Central memory CD4-positive, alpha-beta T cell (primary cell): ENCODE results near the gene APOC1.
"Not testable (repeated sequence)": the region's sequence is repeated elsewhere in the genome, so short reads cannot be mapped to it uniquely, and the experiment has no call there.

Experiments
- DNase-seq: peaks from one replicate; pipeline ENCODE4 v3.0.0; 2022

Gene APOC1

DNA sequence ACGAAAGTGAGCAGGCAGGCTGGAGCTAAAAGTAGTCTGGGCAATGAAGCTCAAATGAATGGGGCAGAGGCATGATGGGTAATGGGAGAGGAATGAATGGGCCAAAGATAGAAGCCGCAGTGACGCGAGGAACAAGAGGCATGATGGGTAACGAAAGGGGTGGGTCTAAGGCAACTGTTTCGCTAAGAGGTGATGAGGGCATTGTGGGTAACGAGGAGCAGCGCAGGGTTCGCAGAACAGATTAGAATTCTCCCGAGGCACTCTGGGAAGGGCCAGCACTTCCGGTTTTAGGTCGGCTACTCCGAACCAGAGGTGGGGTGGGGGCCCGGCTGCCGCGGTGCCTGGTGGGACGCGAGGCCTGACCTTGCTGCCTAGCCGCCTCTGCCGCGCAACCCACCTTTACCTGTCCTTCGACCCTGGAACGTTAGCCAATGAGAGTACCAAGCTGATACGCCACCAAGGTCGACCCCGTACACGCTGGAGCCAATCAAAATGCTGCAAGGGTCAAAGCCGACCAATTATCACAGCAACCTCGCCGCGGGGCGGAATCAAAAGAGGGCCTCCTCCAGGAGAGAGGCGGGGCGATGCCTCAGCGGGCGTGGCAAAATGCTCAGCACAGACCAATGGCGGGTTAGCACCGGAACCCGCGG lies 23.9 kb upstream of the APOC1 start:
- peak; percentile 100 for DNase-seq

DNA sequence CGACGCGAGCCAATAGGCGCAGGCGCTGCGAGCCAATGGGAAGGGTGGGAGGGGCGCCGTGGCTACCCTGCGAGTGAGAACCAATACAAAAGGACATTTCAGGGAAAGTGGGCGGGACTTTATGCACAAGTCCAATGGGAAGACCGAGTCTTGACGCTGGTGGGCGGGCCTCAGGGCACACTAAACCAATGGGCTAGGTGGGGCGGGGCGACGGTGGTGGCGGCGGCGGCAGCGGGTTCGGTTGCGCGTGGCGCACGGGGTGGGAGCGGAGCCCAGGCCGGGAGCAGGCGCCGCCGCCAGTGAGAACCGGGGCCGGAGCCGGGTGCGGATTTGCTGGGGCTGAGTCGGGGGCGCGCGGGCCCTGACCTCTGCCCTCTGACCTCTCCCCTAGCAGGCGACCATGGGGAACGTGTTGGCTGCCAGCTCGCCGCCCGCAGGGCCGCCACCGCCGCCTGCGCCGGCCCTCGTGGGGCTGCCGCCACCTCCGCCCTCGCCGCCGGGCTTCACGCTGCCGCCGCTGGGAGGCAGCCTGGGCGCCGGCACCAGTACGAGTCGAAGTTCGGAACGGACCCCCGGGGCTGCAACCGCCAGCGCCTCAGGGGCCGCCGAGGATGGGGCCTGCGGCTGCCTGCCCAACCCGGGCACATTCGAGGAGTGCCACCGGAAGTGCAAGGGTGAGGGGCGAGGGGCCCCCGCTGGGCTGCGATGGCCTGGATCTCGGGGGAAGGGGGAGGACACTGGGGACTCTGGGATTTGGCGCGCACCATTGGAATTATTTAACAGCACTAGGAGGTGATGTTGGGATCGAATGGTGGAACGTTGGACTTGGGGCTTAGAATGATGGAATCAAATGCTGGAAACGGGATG lies 23.2 kb upstream of the APOC1 start, which contains the start of gene TOMM40:
TOMM40 (plus strand) TSS at position 239 of the 867 bp plus-strand sequence; CDS start at position 401, 162 bp downstream.
- DNase-seq = no peak

DNA sequence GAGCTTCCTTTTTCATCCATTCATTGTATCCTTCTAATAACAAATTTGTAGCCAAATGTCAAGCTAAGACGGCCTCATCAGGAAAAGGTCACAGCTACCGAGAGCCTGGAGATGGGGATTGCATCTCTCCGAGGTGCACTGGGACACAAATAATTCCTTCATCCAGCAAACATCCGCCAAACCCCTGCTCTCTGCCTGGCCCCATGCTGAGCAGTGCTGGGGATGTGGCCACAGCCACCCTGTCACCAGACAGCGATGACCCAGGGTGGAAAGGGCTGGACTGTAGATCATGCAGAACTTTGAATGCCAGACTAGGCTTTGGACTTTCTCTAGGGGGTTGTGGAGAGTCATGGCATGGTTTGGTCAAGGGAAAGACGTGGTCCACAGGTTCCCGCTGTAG lies 21.5 kb upstream of the APOC1 start:
- no peak for DNase-seq

DNA sequence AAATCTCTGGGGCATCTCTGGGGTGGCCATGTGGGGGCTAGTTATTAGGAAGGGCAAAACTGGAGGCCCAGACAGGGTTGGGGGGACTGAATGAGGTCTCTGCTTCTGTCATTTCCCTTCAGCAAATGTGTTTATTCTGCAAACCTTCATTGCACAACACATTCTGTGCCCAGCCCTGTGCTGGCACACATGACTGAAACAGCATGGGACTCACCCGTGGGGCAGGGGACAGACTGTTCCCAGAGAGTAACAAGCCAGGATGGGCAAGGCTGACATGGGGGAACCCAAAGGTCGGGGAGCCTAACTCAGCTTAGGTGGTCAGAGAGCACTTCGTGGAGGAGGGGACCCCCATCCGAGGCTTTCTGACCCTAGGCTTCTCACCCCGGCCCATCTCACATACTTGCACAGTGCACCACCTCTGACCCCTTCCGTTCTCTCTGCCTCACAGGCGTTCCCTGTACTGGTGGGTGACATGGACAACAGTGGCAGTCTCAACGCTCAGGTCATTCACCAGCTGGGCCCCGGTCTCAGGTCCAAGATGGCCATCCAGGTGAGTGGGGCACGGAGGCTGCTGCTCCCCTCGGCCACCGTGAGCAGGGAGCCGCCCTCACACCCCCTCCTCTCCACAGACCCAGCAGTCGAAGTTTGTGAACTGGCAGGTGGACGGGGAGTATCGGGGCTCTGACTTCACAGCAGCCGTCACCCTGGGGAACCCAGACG lies 20.9 kb upstream of the APOC1 start:
- no peak for DNase-seq

DNA sequence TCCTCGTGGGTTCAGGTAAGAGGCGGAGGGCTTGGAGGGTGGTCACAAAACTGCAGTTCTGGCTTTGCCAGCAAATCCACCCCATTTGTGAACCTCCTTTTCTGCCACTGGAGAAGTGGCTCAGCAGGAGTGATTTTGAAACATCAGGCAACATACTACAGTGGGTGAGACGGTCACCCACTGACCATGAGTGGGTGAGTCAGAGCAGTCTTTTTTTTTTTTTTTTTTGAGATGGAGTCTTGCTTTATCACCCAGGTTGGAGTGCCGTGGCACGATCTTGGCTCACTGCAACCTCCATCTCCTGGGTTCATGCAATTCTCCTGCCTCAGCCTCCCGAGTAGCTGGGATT lies 20.4 kb upstream of the APOC1 start:
- no peak for DNase-seq

DNA sequence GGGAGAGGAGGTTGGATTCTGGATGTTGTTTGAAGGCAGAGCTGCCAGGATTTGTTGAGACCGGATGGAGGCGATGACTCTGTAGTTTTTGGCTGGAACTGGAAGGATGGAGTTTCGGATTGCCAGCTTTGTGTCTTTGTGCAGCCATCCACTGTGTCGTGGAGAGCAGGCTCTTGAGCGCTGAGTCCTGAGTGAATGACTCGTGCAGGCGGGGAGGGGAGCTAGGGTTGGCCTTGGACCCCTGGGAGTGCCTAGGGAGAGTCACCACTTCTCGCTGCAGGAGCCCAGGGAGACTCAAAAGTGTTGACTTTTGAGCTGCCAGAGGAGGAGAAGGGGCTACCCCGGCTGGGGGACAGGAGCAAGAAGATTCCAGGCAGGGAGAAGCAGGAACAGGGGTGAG lies 19.5 kb upstream of the APOC1 start:
- no peak for DNase-seq

DNA sequence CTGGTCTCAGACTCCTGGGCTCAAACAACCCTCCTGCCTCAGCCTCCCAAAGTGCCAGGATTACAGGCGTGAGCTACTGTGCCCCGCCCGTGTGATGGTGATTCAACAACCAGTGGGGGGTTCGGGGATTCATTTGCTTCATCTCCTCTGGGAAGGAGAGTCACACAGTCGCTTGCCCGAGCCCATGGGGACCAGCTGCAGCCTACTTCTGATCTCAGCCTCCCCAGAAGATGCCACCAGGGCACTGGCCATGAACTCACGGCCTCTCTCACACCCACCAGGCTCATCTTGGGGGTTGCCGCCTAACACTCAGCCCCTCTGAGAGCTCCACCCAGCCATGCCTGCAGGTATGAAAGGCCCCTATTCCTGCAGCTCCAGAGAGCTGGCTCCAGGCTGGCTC lies 16.6 kb upstream of the APOC1 start:
- no peak for DNase-seq

DNA sequence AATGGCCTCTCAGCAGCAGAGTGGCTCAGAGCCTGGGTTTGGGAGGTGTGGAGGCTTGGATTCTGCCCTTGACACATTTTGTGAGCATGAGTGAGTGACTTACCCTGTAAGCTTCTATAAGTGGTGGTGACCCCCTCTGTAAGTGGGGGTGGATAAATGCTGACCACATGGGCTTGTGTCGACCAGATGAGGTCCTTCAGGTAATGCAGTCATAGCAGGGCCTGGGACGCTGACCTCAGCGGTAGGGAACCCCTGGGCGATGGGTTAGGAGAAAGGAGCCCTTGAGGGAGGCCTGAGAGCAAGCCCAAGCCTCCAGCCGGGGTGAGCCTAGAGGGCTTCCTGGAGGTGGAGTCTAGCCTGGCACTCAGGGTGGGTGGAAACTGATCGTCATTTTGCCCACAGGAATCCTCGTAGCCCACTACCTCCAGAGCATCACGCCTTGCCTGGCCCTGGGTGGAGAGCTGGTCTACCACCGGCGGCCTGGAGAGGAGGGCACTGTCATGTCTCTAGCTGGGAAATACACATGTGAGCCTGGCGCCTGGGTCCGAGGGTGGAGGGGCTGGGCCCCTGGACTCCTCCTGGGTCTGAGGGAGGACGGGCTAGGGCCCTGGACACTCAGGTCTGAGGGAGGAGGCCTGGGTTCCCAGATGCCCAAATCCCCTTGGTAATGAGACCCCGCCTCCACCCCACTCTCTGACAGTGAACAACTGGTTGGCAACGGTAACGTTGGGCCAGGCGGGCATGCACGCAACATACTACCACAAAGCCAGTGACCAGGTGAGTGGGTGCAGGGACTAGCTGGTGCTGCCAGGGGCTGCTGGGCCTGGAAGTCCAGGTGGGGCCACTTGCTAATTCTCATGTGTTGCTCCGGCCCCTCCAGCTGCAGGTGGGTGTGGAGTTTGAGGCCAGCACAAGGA lies 13.8 kb upstream of the APOC1 start:
- DNase-seq = no peak

DNA sequence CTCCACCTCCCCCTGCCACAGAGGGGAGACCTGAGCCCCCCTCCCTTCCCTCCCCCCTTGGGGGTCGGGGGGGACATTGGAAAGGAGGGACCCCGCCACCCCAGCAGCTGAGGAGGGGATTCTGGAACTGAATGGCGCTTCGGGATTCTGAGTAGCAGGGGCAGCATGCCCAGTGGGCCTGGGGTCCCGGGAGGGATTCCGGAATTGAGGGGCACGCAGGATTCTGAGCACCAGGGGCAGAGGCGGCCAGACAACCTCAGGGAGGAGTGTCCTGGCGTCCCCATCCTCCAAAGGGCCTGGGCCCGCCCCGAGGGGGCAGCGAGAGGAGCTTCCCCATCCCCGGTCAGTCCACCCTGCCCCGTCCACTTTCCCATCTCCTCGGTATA lies 11.2 kb upstream of the APOC1 start:
- DNase-seq = no peak

DNA sequence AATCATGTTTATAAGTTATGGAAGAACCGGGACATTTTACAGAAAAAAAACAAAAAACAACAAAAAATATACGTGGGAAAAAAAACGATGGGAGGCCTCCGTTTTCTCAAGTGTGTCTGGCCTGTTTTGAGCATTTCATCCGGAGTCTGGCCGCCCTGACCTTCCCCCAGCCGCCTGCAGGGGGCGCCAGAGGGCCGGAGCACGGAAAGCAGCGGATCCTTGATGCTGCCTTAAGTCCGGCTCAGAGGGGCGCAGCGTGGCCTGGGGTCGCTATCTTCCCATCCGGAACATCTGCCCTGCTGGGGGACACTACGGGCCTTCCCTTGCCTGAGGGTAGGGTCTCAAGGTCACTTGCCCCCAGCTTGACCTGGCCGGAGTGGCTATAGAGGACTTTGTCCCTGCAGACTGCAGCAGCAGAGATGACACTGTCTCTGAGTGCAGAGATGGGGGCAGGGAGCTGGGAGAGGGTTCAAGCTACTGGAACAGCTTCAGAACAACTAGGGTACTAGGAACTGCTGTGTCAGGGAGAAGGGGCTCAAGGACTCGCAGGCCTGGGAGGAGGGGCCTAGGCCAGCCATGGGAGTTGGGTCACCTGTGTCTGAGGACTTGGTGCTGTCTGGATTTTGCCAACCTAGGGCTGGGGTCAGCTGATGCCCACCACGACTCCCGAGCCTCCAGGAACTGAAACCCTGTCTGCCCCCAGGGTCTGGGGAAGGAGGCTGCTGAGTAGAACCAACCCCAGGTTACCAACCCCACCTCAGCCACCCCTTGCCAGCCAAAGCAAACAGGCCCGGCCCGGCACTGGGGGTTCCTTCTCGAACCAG lies 10.6 kb upstream of the APOC1 start:
- peak; percentile 56 for DNase-seq

DNA sequence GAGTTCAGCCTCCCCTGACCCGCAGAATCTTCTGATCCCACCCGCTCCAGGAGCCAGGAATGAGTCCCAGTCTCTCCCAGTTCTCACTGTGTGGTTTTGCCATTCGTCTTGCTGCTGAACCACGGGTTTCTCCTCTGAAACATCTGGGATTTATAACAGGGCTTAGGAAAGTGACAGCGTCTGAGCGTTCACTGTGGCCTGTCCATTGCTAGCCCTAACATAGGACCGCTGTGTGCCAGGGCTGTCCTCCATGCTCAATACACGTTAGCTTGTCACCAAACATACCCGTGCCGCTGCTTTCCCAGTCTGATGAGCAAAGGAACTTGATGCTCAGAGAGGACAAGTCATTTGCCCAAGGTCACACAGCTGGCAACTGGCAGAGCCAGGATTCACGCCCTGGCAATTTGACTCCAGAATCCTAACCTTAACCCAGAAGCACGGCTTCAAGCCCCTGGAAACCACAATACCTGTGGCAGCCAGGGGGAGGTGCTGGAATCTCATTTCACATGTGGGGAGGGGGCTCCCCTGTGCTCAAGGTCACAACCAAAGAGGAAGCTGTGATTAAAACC lies 9.9 kb upstream of the APOC1 start:
- DNase-seq = no peak

DNA sequence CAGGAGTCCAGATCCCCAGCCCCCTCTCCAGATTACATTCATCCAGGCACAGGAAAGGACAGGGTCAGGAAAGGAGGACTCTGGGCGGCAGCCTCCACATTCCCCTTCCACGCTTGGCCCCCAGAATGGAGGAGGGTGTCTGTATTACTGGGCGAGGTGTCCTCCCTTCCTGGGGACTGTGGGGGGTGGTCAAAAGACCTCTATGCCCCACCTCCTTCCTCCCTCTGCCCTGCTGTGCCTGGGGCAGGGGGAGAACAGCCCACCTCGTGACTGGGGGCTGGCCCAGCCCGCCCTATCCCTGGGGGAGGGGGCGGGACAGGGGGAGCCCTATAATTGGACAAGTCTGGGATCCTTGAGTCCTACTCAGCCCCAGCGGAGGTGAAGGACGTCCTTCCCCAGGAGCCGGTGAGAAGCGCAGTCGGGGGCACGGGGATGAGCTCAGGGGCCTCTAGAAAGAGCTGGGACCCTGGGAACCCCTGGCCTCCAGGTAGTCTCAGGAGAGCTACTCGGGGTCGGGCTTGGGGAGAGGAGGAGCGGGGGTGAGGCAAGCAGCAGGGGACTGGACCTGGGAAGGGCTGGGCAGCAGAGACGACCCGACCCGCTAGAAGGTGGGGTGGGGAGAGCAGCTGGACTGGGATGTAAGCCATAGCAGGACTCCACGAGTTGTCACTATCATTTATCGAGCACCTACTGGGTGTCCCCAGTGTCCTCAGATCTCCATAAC lies 8.8 kb upstream of the APOC1 start, which contains the start of gene APOE:
APOE (plus strand) TSS at position 360 of the 724 bp plus-strand sequence. CDS start 829 bp downstream, outside the sequence.
- no peak for DNase-seq

DNA sequence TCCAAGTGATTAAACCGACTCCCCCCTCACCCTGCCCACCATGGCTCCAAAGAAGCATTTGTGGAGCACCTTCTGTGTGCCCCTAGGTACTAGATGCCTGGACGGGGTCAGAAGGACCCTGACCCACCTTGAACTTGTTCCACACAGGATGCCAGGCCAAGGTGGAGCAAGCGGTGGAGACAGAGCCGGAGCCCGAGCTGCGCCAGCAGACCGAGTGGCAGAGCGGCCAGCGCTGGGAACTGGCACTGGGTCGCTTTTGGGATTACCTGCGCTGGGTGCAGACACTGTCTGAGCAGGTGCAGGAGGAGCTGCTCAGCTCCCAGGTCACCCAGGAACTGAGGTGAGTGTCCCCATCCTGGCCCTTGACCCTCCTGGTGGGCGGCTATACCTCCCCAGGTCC lies 6.8 kb upstream of the APOC1 start:
- no peak for DNase-seq

DNA sequence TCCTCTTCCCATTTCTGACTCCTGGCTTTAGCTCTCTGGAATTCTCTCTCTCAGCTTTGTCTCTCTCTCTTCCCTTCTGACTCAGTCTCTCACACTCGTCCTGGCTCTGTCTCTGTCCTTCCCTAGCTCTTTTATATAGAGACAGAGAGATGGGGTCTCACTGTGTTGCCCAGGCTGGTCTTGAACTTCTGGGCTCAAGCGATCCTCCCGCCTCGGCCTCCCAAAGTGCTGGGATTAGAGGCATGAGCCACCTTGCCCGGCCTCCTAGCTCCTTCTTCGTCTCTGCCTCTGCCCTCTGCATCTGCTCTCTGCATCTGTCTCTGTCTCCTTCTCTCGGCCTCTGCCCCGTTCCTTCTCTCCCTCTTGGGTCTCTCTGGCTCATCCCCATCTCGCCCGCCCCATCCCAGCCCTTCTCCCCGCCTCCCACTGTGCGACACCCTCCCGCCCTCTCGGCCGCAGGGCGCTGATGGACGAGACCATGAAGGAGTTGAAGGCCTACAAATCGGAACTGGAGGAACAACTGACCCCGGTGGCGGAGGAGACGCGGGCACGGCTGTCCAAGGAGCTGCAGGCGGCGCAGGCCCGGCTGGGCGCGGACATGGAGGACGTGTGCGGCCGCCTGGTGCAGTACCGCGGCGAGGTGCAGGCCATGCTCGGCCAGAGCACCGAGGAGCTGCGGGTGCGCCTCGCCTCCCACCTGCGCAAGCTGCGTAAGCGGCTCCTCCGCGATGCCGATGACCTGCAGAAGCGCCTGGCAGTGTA lies 6.2 kb upstream of the APOC1 start:
- no peak for DNase-seq

DNA sequence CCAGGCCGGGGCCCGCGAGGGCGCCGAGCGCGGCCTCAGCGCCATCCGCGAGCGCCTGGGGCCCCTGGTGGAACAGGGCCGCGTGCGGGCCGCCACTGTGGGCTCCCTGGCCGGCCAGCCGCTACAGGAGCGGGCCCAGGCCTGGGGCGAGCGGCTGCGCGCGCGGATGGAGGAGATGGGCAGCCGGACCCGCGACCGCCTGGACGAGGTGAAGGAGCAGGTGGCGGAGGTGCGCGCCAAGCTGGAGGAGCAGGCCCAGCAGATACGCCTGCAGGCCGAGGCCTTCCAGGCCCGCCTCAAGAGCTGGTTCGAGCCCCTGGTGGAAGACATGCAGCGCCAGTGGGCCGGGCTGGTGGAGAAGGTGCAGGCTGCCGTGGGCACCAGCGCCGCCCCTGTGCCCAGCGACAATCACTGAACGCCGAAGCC lies 5.6 kb upstream of the APOC1 start:
- DNase-seq = no peak

DNA sequence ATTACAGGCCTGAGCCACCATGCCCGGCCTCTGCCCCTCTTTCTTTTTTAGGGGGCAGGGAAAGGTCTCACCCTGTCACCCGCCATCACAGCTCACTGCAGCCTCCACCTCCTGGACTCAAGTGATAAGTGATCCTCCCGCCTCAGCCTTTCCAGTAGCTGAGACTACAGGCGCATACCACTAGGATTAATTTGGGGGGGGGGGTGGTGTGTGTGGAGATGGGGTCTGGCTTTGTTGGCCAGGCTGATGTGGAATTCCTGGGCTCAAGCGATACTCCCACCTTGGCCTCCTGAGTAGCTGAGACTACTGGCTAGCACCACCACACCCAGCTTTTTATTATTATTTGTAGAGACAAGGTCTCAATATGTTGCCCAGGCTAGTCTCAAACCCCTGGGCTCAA lies 4.6 kb upstream of the APOC1 start:
- no peak for DNase-seq

DNA sequence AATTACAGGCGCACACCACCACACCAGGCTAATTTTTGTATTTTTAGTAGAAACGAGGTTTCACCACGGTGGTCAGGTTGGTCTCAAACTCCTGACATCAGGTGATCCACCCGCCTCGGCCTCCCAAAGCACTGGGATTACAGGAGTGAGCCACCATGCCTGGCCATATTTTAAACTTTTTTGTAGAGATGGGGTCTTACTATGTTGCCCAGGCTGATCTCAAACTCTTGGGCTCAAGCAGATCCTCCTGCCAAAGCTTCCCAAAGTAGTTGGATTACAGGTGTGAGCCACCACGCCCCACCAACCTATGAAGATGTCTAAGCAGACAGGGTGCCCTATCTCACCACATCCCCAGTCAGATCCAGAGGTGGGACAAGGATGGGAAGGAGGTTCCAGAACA lies 2.5 kb upstream of the APOC1 start:
- DNase-seq = not testable (repeated sequence)

DNA sequence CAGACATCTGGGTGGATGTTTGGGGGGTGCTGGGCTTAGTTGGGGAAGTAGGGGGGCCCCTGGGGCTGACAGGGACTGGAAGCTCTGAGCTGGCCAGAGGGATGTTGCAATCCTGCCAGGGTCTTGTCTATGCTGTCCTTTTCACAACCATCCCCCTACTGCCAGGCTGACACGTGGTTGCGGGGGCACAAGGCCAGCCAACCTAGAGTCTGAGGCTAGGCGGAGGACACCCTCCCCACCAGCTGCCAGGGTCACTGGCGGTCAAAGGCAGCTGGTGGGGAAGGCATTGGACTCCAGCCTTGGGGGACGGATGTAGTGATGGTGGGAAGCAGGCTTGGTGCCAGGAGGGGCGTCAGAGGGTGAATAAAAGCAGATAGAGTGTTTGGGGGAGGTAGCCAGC lies 1.6 kb upstream of the APOC1 start:
- no peak for DNase-seq
